GM18520 (cell line): Measurements from ENCODE around the gene ZNF460.
A peak's percentile ranks its signal among the peaks of the same experiment; 100 is the strongest.

Source experiments
- ATAC-seq: cut with Tn5 transposase; IDR thresholded peaks from one replicate; pipeline ENCODE4 v1.9.1; 2021; ENCODE audit not compliant: unreplicated experiment

Gene ZNF460

DNA sequence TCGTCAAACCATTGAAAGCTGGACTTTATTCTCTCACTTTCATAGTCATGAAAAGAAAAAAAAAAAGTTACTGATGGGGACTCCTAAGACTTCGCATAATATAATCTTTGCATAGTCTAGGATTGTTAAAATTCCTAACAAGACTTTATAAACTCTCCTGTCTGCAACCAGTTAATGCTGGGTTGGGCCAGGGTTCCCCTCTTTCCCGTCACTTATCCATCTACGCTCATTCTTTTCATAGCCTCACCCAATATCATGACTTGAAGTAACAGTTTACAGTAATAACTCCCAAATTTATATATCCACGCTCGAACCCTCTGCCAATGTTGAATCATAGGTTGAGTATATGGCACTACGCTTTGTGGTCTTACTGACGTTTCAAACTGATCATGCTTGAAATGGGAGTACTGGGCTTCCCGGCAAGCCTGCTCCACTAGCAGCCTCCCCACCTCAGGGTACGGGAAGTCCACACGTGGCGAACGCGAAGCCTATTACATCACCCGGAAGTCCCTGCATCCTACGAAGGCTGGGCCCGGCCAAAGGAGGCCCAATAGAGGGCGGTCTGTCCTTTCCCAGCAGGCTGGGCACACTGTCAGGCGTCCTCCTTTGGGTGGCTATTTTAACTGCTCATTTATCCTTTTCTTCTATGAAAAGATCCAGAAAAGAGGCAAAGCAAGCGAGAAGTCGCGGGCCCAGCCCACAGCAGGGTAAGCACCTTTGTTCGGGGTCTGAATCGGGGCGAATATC is 694 bp upstream of the ZNF460 start:
- ATAC-seq = peak; percentile 54

DNA sequence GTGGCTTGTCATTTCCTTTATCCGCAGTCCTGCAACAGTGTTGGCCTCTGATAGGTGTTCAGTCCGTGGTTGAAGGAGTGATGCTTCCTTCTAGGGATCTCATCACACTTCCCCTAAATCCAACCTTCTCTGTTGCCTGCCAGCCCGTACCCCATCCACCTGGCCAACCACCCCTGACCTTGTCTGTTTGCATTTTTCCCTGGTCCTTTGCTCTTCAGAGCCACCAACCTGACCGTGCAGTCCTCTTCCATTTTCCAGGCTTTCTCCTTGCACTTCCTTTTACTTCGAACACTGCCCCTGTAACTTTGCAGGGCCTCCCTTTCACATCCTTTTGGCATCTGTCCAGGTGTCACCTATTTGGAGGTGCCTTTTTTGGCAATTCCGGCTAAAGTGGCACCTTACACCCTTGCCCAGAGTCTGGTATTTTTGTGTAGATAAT is 696 bp downstream of the ZNF460 start:
- ATAC-seq = no peak

DNA sequence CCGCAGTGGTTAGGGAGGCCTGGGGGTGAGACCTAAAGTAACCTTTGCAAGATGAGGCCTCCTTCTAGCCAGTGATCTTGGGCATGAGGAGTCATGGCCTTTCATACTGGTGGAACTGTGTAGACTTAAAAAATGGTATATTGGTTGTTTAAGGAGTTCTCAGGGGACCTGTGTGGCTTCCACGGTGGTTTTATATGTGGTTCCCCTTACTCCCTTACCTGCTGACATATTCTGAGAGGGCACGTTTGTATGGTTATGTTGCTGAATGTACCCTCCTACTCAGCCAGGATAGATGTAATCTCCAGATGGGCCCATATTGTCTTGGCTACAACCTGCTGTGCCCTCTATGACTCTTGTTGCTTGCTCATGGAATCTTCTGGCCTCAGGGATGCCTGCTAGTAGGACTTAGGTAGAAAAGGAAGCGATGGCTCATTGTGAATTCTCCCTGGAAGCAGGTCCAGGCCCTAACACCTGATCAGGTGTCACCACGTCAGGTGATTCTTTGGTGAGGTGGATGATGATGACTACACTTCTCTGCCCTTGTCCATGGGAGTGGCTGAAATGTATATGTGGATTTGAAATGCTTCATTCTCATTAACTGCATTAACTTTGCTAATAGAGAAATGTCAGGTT is 1.8 kb downstream of the ZNF460 start:
- ATAC-seq = no peak

DNA sequence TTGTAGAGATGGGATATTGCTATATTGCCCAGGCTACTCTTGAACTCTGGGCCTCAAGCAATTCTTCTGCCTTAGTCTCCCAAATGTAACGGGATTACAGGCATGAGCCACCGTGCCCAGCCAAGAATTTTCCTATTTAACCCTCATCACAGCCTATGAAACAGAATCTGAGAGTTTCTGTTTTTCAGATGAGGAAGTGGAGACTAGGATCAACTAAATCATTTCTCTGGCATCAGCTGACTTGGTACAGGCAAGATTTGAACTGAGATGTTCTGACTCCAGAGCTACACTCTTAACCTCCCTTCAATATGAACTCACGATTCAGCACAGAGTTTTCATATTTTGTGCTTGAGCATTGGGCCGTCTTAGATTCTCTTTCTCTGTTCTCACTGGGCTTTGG is 8.1 kb downstream of the ZNF460 start:
- ATAC-seq = no peak

DNA sequence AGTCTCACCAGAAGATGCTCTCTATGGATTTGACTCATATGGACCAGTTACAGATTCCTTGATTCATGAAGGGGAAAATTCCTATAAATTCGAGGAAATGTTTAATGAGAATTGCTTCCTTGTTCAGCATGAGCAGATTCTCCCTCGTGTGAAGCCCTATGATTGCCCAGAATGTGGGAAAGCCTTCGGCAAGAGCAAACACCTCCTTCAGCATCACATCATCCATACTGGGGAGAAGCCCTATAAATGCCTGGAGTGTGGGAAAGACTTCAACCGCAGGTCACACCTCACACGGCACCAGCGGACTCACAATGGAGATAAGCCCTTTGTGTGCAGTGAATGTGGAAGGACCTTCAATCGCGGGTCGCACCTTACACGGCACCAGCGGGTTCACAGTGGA is 10.7 kb downstream of the ZNF460 start:
- ATAC-seq = no peak

DNA sequence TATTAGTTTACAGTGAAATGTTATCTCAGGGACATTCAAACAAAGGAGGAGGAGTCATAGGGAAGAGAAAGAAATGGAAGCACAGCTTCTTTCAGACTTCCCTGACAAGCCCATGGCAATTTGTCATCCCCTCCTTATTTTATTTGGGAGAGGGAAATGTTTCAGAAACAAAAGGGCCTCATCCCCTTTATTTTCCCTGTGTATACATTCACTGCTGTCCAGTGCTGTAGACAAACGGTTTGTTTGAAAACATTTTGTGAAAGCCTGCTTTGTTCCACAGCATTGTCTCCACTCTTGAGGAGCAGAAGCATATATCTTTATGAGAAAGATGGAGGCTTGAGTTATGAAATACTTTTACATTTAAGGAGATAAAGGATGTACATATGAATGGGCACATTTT is 12.3 kb downstream of the ZNF460 start:
- no peak for ATAC-seq

DNA sequence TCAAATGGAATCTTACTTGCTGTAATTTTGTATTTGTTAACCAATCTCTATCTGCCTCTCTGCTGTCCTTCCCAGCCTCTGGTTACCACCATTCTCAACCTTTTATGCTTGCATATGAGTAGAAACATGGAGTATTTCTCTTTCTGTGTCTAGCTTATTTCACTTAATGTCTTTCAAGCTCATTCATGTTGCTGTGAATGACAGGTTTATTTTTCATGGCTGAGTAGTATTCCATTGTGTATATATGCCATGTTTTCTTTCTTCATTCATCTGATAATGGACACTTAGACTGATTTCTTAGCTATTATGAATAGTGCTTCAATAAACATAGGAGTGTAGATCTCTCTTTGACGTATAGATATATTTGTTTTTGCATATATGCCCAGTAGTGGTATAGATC is 13.4 kb downstream of the ZNF460 start:
- no peak for ATAC-seq

DNA sequence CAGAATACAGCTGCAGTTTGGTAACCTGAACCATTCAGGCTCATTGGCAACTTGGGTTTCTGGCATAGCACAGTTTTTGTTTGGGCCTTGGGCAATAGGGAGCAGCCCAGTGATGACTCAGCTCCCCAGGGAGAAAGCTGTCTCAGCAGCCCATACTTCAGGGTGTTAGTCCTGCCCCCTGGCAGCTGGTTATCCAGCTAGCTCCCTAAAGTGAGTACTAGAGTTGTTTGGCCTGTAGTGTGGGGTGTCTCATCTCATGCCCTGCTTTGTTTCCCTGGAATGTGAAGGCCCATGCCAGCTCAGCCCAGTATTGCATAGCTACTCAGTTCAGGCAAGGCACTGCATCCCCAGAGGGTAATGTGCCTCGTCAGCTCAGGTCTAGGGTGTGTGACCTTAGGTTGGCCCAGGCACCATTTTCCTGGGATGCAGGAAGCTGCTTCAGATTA is 21.8 kb downstream of the ZNF460 start:
- ATAC-seq = no peak

DNA sequence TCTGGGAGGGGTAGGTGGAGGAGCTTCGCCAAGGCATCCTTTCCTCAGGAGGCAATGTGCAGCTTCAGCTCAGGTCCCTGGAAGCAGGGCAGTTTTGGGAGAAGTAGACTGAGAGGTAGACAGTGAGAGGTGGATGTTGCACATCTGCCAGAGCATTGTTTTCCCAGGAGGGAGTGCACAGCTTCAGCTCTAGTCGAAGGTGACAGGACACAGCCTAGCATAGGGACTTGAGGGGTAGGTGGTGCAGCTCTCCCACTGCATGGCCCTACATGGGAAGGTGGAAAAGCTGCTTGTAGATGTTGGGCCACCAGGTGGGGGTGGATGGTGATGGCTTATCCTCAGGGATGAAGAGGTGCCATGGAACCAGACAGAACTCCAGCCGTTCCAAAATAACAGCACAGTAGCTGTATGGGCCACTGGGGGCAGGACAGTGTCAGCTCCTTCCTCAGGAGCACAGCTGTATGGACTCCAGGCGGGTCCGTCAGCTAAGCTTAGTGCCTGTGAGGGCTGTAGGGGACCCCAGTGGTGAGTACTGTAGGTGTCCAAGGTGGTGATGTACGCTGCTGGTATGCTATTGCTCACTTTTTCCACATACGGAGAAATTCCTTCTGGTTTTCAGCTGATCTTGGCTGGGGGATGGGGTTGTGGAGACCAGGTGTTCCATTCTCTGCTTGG is 22.6 kb downstream of the ZNF460 start:
- no peak for ATAC-seq

DNA sequence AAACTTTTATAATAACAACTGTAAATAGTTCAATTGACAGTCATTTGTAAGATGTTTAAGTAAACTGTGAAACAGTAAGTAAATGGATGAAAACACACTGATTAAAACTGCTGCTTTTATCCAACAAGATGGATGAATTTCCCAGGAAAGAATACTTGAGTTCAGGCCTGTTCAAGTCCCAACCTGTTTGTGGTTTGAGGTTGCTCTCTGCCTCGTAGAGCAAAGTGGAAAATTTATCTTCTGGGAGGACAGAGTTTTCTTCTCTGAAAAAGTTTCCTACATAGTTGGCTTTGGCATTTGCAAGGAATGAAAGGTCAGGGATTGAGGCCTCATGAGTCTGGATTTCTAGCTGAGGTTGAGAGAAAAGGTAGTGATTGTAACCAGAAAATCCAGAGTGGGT is 24.8 kb downstream of the ZNF460 start:
- ATAC-seq = no peak

DNA sequence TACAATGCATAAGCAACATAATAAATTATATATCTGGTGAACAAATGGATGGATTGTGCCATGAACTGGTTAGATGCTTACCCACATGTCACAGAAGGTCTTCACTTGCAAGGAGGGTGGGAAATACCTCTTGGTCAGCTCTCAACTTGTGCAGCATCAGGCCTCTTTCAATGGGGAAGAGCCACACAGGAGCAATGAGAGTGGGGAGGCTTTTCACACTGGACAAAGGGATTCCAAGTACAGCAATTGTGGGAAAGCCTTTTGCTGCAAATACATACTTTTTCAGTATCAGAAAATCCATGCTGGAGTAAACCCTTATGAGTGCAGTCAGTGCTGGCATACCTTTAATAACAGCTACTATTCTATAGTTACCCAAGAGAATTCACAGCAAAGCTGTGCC is 28.2 kb downstream of the ZNF460 start:
- ATAC-seq = no peak

DNA sequence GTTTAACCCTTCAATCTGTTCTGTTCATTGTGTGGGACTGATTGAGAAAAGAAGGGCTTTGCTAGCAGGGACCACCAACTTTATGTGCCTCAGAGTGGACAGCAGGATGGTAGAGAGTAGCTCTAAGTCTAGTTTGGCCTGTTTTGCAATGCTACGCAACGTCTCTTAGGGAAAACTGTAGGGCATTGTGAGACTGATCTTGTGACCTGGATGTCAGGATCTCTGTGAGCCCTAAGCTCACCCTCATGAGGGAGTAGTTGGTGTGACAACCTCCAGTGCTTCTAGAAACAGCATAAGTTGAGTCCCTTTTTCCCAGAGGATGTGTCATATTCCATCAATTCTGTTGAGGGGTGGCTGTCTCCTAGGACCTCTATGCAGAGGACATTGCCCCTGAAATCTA is 30.5 kb downstream of the ZNF460 start:
- no peak for ATAC-seq

DNA sequence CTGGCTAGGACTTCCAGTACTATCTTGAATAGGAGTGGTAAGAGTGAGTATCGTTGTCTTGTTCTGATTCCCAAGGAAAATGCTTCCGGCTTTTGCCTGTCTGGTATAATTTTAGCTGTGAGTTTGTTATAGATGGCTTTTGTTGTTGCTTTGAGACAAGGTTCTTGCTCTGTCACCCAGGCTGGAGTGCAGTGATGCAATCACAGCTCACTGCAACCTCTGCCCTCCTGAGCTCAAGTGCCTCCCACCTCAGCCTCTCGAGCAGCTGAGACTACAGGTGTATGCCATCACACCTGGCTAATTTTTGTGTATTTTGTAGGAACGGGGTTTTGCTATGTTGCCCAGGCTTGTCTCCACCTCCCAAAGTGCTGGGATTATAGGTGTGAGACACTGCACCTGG is 33.9 kb downstream of the ZNF460 start:
- ATAC-seq = no peak

DNA sequence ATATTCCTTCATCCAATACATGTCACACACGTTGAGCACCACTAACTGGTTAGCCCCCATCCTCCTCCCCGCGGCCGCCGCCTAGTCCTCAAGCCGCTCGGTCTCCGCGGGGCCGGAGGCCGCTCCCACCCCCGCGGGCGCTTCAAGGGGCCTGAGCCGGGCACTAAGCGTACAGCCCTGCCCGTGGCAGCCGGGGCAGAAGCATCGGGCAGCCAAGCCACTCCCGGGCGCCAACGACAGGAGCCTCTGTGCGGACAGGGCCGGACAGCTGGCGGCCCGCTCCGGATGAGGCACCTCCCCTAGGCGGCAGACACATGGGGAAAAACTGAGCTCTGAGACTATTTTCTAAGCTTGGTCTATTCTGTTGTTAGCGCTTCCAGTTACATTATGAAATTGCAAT is 37.2 kb downstream of the ZNF460 start:
- ATAC-seq = no peak

DNA sequence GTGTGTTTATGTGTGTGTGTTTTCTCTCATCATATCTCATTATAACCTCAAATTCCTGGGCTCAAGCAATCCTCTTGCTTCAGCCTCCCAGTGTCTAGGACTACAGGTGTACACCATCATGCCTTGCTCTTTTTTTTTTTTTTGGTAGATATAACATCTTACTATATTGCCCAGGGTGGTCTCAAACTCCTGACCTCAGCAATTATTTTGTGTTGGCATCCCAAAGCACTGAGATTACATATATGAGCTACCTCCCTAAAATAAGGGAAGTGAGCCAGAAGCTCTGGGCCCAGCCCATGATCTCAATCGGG is 39.5 kb downstream of the ZNF460 start:
- peak; percentile 15 for ATAC-seq

DNA sequence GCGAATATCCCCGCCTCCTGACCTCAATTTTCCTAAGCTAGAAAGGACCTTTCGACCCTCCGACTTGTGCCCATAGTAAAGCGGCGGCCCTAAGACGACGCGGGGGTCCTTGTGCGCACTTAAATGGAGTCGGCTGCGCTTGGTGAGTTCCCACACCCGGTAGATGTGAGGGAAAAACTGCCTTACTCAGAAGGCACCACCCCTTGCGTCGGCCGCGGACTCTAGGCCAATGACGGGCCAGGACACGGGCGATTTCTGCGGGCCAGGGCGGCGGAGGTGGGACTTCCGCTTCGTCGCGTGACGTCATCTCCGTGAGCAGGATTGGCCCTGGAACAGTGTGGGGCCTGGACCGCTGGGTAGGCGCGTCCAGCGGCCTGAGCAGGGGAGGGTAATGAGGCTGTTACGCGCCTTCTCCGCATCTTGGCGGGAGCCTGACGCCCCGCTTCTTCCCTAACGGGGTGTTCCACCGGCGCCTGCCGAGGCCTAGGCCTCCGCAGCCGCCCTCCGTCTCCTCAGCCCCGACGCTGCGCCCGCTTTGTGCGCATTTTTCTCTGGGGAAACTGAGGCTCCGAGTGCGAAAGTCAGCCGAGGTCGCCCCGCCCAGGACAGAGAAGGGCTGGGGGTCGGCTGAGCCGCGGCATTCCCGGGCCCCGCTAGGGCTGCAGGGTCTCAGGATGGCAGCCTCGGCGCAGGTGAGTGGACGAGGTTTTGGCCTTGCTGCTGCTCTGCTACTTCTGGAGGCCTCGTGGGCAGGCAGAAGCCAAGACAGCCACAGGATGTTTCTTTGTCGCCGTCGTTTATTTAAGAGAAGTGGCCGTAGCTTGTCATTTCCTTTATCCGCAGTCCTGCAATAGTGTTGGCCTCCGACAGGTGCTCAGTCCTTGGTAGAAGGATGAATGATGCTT is 40.1 kb downstream of the ZNF460 start, which contains the start of gene ZNF543:
Gene ZNF543 (plus strand): TSS at position 293 of the 905 bp plus-strand sequence. CDS start 382 bp downstream, at position 675.
- ATAC-seq = peak; percentile 84

DNA sequence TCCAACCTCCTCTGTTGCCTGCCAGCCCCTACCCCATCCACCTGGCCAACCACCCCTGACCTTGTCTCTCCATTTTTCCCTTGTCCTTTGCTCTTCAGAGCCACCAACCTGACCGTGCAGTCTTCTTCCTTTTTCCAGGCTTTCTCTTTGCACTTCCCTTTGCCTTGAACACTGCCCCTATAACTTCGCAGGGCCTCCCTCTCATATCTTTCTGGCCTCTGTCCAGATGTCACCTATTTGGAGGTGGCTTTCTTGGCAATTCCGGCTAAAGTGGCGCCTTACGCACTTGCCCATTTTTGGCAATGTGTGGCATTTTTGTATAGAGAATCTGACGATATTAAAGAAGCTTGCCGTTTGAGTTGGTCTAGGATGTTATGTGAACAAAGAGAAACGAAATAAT is 40.8 kb downstream of the ZNF460 start:
- ATAC-seq = no peak

DNA sequence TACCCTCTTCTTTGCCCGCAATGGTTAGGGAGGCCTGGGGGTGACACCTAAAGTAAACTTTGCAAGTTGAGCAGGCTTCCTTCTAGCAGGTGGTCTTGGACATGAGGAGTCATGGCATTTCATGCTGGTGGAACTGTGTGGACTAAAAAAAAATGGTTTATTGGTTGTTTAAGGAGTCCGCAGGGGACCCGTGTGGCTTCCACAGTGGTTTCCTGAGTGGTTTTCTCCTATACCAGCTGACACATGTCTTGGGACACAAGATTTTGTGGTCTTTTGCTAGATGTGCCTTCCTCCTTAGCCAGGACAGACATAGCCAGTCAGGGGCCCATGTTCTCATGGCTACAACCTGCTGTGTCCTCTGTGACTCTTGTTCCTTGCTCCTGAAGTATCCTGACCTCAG is 41.5 kb downstream of the ZNF460 start:
- no peak for ATAC-seq

DNA sequence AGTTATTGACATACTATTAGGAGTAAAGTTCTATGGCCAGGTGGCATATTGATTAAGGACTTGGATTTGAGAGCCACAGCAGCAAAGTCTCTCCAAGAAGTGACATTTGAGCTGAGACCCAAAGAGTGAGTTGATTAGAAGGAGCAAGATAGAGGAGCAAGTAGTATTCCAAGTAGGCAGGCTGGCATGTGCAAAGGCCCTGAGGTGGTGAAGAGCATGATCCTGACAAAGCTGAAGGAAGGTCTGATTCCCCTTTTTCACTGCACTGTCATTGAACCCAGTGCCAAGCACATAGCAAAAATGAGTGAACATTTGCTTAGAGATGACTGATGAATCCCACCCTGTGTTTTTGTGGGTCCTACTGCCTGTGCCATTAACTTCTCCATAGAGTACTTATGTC is 44.7 kb downstream of the ZNF460 start:
- ATAC-seq = no peak

DNA sequence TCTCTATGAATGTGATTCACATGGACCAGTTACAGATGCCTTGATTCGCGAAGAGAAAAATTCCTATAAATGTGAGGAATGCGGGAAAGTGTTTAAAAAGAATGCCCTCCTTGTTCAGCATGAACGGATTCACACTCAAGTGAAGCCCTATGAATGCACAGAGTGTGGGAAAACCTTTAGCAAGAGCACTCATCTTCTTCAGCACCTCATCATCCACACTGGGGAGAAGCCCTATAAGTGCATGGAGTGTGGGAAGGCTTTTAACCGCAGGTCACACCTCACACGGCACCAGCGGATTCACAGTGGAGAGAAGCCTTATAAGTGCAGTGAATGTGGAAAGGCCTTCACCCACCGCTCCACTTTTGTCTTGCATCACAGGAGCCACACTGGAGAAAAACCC is 47.7 kb downstream of the ZNF460 start:
- ATAC-seq = no peak

DNA sequence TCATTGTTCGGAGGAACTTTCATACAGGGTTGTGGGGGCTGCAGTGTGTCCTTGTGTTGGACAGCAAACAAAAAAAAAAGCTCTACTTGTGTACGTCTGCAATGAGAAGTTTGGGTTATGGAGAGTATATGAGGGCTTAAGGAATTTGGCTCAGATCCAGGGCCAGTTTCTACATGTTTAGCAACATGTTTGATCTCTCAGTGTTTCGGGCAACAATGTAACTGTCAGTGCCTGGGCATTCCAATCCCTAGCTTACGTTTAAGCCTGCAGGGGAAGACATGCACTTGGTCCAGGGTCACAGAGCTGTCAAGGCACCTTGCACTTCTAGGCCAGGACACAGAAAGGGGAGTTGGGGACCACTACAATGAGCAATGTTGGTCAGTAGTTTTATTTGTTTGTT is 53.9 kb downstream of the ZNF460 start:
- no peak for ATAC-seq
